ENCODE measurements around the gene RPTN.

DNA sequence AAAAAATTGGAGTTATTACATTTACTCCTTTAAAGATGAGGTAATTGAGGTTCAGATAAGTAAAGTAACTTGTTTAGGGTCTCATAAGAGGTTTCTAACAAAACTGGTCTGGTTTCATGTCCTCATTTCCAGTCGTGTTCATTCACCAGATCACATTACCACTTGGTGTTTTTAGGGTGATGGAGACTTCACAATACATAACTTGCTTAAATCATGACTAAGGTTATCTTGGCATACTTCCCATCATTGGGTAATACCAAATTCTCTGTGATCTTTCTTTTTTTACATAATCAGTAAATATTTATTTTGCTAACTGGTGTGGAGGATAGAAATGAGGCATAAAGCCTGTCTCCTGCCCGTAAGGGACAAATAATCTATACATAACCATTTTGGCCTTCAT, 31.6 kb upstream of the RPTN start:
- TF ChIP-seq, protein P1, sequence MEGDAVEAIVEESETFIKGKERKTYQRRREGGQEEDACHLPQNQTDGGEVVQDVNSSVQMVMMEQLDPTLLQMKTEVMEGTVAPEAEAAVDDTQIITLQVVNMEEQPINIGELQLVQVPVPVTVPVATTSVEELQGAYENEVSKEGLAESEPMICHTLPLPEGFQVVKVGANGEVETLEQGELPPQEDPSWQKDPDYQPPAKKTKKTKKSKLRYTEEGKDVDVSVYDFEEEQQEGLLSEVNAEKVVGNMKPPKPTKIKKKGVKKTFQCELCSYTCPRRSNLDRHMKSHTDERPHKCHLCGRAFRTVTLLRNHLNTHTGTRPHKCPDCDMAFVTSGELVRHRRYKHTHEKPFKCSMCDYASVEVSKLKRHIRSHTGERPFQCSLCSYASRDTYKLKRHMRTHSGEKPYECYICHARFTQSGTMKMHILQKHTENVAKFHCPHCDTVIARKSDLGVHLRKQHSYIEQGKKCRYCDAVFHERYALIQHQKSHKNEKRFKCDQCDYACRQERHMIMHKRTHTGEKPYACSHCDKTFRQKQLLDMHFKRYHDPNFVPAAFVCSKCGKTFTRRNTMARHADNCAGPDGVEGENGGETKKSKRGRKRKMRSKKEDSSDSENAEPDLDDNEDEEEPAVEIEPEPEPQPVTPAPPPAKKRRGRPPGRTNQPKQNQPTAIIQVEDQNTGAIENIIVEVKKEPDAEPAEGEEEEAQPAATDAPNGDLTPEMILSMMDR (conservative IDR thresholded peaks at IDR 0.05): no peak
- TF ChIP-seq ZFX (IDR thresholded peaks at IDR 0.05): no peak
